ENCODE measurements around the gene CAD.

CAD gene

GRCh38 chr2:27198627-27199026 lies 18.5 kb upstream of the CAD start:
- DNase-seq (ENCODE audit: low read depth in 2 of 2), result no peak

GRCh38 chr2:27199241-27199640 lies 17.9 kb upstream of the CAD start:
- DNase-seq (ENCODE audit: low read depth in 2 of 2), result no peak

GRCh38 chr2:27201675-27202074 lies 15.5 kb upstream of the CAD start:
- DNase-seq (ENCODE audit: low read depth in 2 of 2), result no peak

- DNase-seq (ENCODE audit: low read depth in 2 of 2), result no peak
Observed at GRCh38 chr2:27202854-27203253, 14.3 kb upstream of the CAD start.

GRCh38 chr2:27203741-27204140 lies 13.4 kb upstream of the CAD start:
- no peak for DNase-seq (ENCODE audit: low read depth in 2 of 2)

- no peak for DNase-seq (ENCODE audit: low read depth in 2 of 2)
Observed at GRCh38 chr2:27204566-27204965, 12.6 kb upstream of the CAD start.

GRCh38 chr2:27205206-27205605 lies 12.0 kb upstream of the CAD start:
- DNase-seq (ENCODE audit: low read depth in 2 of 2), result no peak

GRCh38 chr2:27206346-27206745 lies 10.8 kb upstream of the CAD start:
- no peak for DNase-seq (ENCODE audit: low read depth in 2 of 2)

GRCh38 chr2:27208486-27209050 lies 8.6 kb upstream of the CAD start:
- DNase-seq (ENCODE audit: low read depth in 2 of 2), result no peak

GRCh38 chr2:27209621-27210401 lies 7.4 kb upstream of the CAD start:
- DNase-seq (ENCODE audit: low read depth in 2 of 2), result no peak

GRCh38 chr2:27211241-27211942 lies 5.8 kb upstream of the CAD start:
- no peak for DNase-seq (ENCODE audit: low read depth in 2 of 2)

- peak; percentile 75 to 87 for DNase-seq (ENCODE audit: low read depth in 2 of 2)
Observed at GRCh38 chr2:27211943-27212625, 5.1 kb upstream of the CAD start, which contains the start of the genes ATRAID and SLC5A6. ATRAID (plus strand) TSS chr2:27212041; CDS start chr2:27212369, 328 bp downstream. SLC5A6 (minus strand) TSS chr2:27212268; CDS start chr2:27207650, 4,618 bp downstream.

GRCh38 chr2:27212626-27213471 lies 4.3 kb upstream of the CAD start:
- DNase-seq (ENCODE audit: low read depth in 2 of 2), result peak in 1 of 2 donors; percentile 4

- DNase-seq (ENCODE audit: low read depth in 2 of 2), result no peak
Observed at GRCh38 chr2:27214941-27215340, 2.2 kb upstream of the CAD start.

- no peak for DNase-seq (ENCODE audit: low read depth in 2 of 2)
Observed at GRCh38 chr2:27216416-27217137, 592 bp upstream of the CAD start.

GRCh38 chr2:27218614-27219013 lies 1.4 kb downstream of the CAD start:
- DNase-seq (ENCODE audit: low read depth in 2 of 2), result no peak

GRCh38 chr2:27219091-27219490 lies 1.9 kb downstream of the CAD start:
- DNase-seq (ENCODE audit: low read depth in 2 of 2), result no peak

GRCh38 chr2:27220091-27220490 lies 2.9 kb downstream of the CAD start:
- DNase-seq (ENCODE audit: low read depth in 2 of 2), result no peak

- no peak for DNase-seq (ENCODE audit: low read depth in 2 of 2)
Observed at GRCh38 chr2:27221166-27221565, 4.0 kb downstream of the CAD start.

GRCh38 chr2:27222407-27222806 lies 5.2 kb downstream of the CAD start:
- DNase-seq (ENCODE audit: low read depth in 2 of 2), result no peak

- no peak for DNase-seq (ENCODE audit: low read depth in 2 of 2)
Observed at GRCh38 chr2:27223416-27223815, 6.2 kb downstream of the CAD start.

All from stimulated activated CD4-positive, alpha-beta T cell treated with anti-CD3 and anti-CD28 coated beads, Interleukin-15, amount 100 ng/mL, for 48 hours (primary cell).